Fibroblast of lung (primary cell): ENCODE results near the gene MFN2. TPM values are rescaled to one million over a fixed set of nuclear protein-coding genes. Genes with fewer than 3 reads are reported as not detected.

Experiments used
- DNase-seq, 2 donors: peaks; one replicate each; pipeline versions ENCODE4 v3.0.0 to v3.0.0-alpha.2; 2010; ENCODE audit warnings: low read depth in 2 of 2
- H2AFZ ChIP-seq: 2 replicates; pipeline ENCODE4 v1.5.1; 2012; ENCODE audit warnings: low read length, control low read depth, inconsistent platforms
- H3K27ac ChIP-seq: 2 replicates; pipeline ENCODE4 v1.5.1; 2011; ENCODE audit warnings: low read length, control low read depth; ENCODE audit not compliant: insufficient read depth
- H3K27me3 ChIP-seq: 2 replicates; pipeline ENCODE4 v1.5.1; 2011; ENCODE audit warnings: mild to moderate bottlenecking, low read length; ENCODE audit not compliant: control insufficient read depth, insufficient read depth
- H3K36me3 ChIP-seq: 2 replicates; pipeline ENCODE4 v1.5.1; 2011; ENCODE audit warnings: low read length; ENCODE audit not compliant: control insufficient read depth, insufficient read depth
- H3K4me1 ChIP-seq: 2 replicates; pipeline ENCODE4 v1.5.1; 2011; ENCODE audit warnings: low read length; ENCODE audit not compliant: control insufficient read depth, insufficient read depth; ENCODE audit errors: extremely low read depth
- H3K4me2 ChIP-seq: 2 replicates; pipeline ENCODE4 v1.5.1; 2011; ENCODE audit warnings: low read length, control low read depth; ENCODE audit not compliant: insufficient read depth; ENCODE audit errors: extremely low read depth
- H3K4me3 ChIP-seq, 4 experiments: fragments of 200-600 bp in 1 of 4; sonication (generic) in 1 of 4; replicated peaks in 1 of 4; 2 replicates each; pipeline ENCODE4 v1.5.1; 2011 to 2016; ENCODE audit warnings: low read length in 4 of 4, low read depth in 3 of 4, mild to moderate bottlenecking in 3 of 4, control low read depth in 2 of 4, inconsistent platforms in 1 of 4, mixed read lengths in 1 of 4; ENCODE audit not compliant: insufficient read depth in 1 of 4; ENCODE audit errors: control extremely low read depth in 1 of 4
- H3K79me2 ChIP-seq: 2 replicates; pipeline ENCODE4 v1.5.1; 2012; ENCODE audit warnings: mild to moderate bottlenecking, low read length, inconsistent platforms; ENCODE audit not compliant: control insufficient read depth, insufficient read depth
- H3K9ac ChIP-seq: 2 replicates; pipeline ENCODE4 v1.5.1; 2011; ENCODE audit warnings: mild to moderate bottlenecking, low read length, control low read depth; ENCODE audit not compliant: insufficient read depth
- H3K9me3 ChIP-seq: 2 replicates; pipeline ENCODE4 v1.5.1; 2012; ENCODE audit warnings: low read depth, low read length; ENCODE audit not compliant: control insufficient read depth, insufficient read depth
- H4K20me1 ChIP-seq: 2 replicates; pipeline ENCODE4 v1.5.1; 2011; ENCODE audit warnings: low read length; ENCODE audit not compliant: control insufficient read depth, insufficient read depth; ENCODE audit errors: extremely low read depth
- EZH2 ChIP-seq: IDR thresholded peaks from 2 replicates; pipeline ENCODE4 v1.5.1; 2012; ENCODE audit warnings: low read length, control low read depth, mild to moderate bottlenecking; ENCODE audit errors: missing control alignments
- polyA plus RNA-seq, 2 donors: library from polyadenylated mRNA; depleted of rRNA in 1 of 2; stranded (reverse) in 1 of 2; unstranded in 1 of 2; fragments of >200 nt; gene quantifications; 2 replicates each; pipeline ENCODE4 v1.2.1, GENCODE V29; 2011 to 2012; ENCODE audit warnings: missing spikeins in 1 of 2
- total RNA-seq: library from RNA; depleted of rRNA; stranded (reverse); fragments of >200 nt; gene quantifications from 2 replicates; pipeline ENCODE4 v1.2.1, GENCODE V29; 2014
- TF ChIP-seq, protein P1 (sequence below), 2 donors: IDR thresholded peaks in 1 of 2; conservative IDR thresholded peaks in 1 of 2; 1 replicate in 1 of 2; 2 replicates in 1 of 2; pipeline ENCODE4 v1.5.1; 2011 to 2012; ENCODE audit warnings: low read length in 2 of 2, control low read depth in 1 of 2, inconsistent platforms in 1 of 2, low read depth in 1 of 2, mild to moderate bottlenecking in 1 of 2

Gene MFN2
- total and polyA plus RNA-seq, 2 donors (not counting 1 experiment from before 2014, with no cell fraction given): 50.6 to 52.5 TPM

- Histone ChIP-seq H3K36me3 (peaks cover 31% of the 10 kb centered on the region), H3K27ac (no peak overlapping the region)
These were observed 16.6 kb upstream of the MFN2 start for GRCh38 chr1:11963622-11964021.

GRCh38 chr1:11964656-11965055 lies 15.6 kb upstream of the MFN2 start:
- no peaks in the 10 kb centered on the region for H3K79me2 ChIP-seq
- H3K36me3 ChIP-seq: peaks cover 31% of the 10 kb centered on the region
- H3K4me3 ChIP-seq: no peak overlapping the region
- H2AFZ ChIP-seq: no peak overlapping the region
- no peak overlapping the region for H3K27ac ChIP-seq
- no peak overlapping the region for H3K9ac ChIP-seq
- no peaks in the 10 kb centered on the region for H3K4me1 ChIP-seq
- TF ChIP-seq, protein P1, sequence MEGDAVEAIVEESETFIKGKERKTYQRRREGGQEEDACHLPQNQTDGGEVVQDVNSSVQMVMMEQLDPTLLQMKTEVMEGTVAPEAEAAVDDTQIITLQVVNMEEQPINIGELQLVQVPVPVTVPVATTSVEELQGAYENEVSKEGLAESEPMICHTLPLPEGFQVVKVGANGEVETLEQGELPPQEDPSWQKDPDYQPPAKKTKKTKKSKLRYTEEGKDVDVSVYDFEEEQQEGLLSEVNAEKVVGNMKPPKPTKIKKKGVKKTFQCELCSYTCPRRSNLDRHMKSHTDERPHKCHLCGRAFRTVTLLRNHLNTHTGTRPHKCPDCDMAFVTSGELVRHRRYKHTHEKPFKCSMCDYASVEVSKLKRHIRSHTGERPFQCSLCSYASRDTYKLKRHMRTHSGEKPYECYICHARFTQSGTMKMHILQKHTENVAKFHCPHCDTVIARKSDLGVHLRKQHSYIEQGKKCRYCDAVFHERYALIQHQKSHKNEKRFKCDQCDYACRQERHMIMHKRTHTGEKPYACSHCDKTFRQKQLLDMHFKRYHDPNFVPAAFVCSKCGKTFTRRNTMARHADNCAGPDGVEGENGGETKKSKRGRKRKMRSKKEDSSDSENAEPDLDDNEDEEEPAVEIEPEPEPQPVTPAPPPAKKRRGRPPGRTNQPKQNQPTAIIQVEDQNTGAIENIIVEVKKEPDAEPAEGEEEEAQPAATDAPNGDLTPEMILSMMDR (conservative IDR thresholded peaks at IDR 0.05 in 1 of 2, IDR thresholded peaks at IDR 0.05 in 1 of 2; ENCODE audit: low read depth in 1 of 2, low read length in 2 of 2): no peak
- no peak for TF ChIP-seq EZH2
- no peak for DNase-seq
- H3K4me2 ChIP-seq: no peak overlapping the region
- H3K9me3 ChIP-seq: no peaks in the 10 kb centered on the region
- H4K20me1 ChIP-seq: no peaks in the 10 kb centered on the region
- H3K27me3 ChIP-seq: no peaks in the 10 kb centered on the region

More at GRCh38 chr1:11963622-11964021, 16.6 kb upstream of the MFN2 start:
- no peaks in the 10 kb centered on the region for H3K4me1 ChIP-seq
- TF ChIP-seq EZH2: no peak
- TF ChIP-seq, protein P1 (conservative IDR thresholded peaks at IDR 0.05 in 1 of 2, IDR thresholded peaks at IDR 0.05 in 1 of 2; ENCODE audit: low read depth in 1 of 2, low read length in 2 of 2): no peak
- H3K27me3 ChIP-seq: no peaks in the 10 kb centered on the region
- no peak overlapping the region for H3K9ac ChIP-seq
- no peak overlapping the region for H3K4me3 ChIP-seq
- DNase-seq: no peak
- no peaks in the 10 kb centered on the region for H3K9me3 ChIP-seq
- H3K4me2 ChIP-seq: no peak overlapping the region
- H2AFZ ChIP-seq: no peak overlapping the region
- H3K79me2 ChIP-seq: no peaks in the 10 kb centered on the region
- H4K20me1 ChIP-seq: no peaks in the 10 kb centered on the region

DNA sequence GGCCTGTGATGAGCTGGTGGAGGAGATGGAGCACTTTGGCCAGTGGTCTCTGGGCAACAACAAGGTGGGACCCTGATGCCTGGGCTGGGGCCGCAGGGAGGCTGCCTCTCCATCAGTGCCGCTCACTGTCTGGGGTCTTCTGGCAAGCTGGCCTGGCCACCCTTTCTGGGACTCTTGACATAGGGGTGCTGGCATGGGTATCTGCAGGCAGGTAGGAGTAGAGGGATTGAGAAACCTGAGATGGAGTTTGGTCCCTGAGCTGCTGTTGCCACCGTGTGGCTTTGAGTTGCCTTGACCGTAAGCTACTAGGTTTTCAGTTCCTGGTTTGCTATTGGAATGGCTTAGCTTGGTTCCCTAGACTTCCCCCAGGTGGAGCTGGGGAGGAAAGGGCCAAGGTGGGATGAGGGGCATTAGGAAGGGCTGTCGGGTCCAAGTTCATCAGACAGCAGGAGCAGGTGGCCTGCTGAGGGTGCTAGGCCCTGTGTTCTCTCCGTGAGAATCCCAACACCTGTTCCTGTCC lies 13.2 kb upstream of the MFN2 start:
- peak; percentile 17 to 40 for DNase-seq
- Histone ChIP-seq H4K20me1 (no peaks in the 10 kb centered on the region), H3K36me3 (peaks cover 31% of the 10 kb centered on the region)

More for the DNA sequence above, 13.2 kb upstream of the MFN2 start:
- no peak overlapping the region for H3K4me3 ChIP-seq
- H3K79me2 ChIP-seq: no peaks in the 10 kb centered on the region
- no peaks in the 10 kb centered on the region for H3K27me3 ChIP-seq
- H3K4me1 ChIP-seq: no peaks in the 10 kb centered on the region
- no peak overlapping the region for H3K27ac ChIP-seq
- H3K9ac ChIP-seq: no peak overlapping the region
- no peak for TF ChIP-seq EZH2
- TF ChIP-seq, protein P1 (conservative IDR thresholded peaks at IDR 0.05 in 1 of 2, IDR thresholded peaks at IDR 0.05 in 1 of 2; ENCODE audit: low read depth in 1 of 2, low read length in 2 of 2): peak in 1 of 2 donors; percentile 36
- no peak overlapping the region for H2AFZ ChIP-seq
- no peak overlapping the region for H3K4me2 ChIP-seq
- H3K9me3 ChIP-seq: no peaks in the 10 kb centered on the region
